ENCODE results near the gene MISP3.

Gene MISP3

DNA sequence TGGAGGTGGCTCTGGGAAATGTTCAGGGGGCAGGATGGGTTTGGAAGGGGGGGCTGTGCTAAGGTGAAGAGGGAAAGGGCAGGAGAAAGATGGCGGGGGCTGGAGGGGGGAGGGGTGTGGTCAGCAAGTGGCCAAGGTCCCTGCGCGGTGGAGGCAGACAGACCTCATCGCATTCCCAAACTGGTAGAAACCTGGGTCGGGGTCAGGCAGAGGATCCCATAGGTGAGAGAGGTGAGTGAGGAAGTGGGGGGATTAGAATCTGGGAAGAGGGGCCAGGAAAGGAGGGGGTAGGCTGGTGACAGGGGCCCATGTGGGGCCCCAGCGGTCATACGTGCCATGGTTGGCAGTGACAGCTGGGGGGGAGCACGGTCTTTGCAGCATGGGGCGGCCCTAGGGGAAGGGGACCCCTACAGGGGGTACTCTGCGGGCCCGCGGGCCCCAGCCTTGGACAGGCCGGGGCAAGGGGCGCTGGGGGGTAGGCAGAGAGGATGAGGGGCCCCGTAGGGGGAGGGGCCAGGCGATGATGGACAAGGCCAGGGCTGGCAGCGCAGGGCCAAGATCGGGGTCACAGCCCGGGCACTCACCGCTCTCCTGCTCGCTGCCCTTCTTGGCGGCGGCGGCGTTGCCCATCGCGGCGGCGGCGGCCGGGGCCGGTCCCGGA, 44.5 kb downstream of the MISP3 start:
- Histone ChIP-seq H3K36me3 (ENCODE audit: control insufficient read depth, insufficient read depth, low read length) (peaks cover 11% of the 10 kb centered on the region), H3K9me3 (ENCODE audit: control insufficient read depth, insufficient read depth, low read length) (no peaks in the 10 kb centered on the region), H3K4me3 (ENCODE audit: low read depth, low read length) (peak overlapping the region; percentile 71), H3K9ac (ENCODE audit: low read depth, low read length) (no peak overlapping the region), H3K4me1 (ENCODE audit: control insufficient read depth, insufficient read depth, low read length) (peaks cover 25% of the 10 kb centered on the region), H3K27ac (ENCODE audit: low read depth, low read length) (no peak overlapping the region), H3K27me3 (ENCODE audit: control insufficient read depth, insufficient read depth, low read length) (no peaks in the 10 kb centered on the region)

DNA sequence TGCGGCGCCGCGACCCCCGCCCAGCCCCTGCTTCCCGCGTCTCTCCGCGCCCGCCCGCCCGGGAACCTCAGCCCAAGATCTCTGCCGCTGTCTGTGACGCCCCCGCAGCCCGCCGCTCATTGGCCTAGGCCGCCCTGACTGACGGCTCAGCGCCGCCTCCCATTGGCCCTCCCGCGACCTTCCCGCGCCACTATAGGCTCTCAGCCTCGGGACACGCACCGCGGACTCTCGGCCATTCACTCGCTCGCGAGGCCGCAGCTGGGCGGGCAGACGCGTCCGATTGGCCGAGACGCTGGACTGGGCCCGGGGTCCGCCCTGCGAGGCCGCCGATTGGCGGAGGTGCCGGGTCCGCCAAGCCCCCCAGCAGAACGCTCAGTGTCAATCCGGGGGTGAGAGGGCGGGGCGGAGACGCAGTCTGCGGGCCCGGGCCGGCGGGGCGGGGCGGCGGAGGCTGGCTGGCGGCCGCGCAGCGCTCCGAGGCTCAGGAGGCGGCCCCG, 45.1 kb downstream of the MISP3 start, which contains the start of gene PRKACA:
Gene PRKACA, minus strand, starts transcription at position 95 of the 497 bp plus-strand sequence. CDS start 215 bp downstream, outside the sequence.
- peaks cover 20% of the 10 kb centered on the region for H3K4me1 ChIP-seq (ENCODE audit: control insufficient read depth, insufficient read depth, low read length)
- no peaks in the 10 kb centered on the region for H3K9me3 ChIP-seq (ENCODE audit: control insufficient read depth, insufficient read depth, low read length)
- H3K27ac ChIP-seq (ENCODE audit: low read depth, low read length), result peak within 1 kb of the TSS; percentile 83
- peaks cover 13% of the 10 kb centered on the region for H3K36me3 ChIP-seq (ENCODE audit: control insufficient read depth, insufficient read depth, low read length)
- H3K4me3 ChIP-seq (ENCODE audit: low read depth, low read length), result peak within 1 kb of the TSS; percentile 71
- H3K27me3 ChIP-seq (ENCODE audit: control insufficient read depth, insufficient read depth, low read length), result no peaks in the 10 kb centered on the region
- peak within 1 kb of the TSS; percentile 53; the same call in 1 of the 2 replicates for H3K9ac ChIP-seq (ENCODE audit: low read depth, low read length)

DNA sequence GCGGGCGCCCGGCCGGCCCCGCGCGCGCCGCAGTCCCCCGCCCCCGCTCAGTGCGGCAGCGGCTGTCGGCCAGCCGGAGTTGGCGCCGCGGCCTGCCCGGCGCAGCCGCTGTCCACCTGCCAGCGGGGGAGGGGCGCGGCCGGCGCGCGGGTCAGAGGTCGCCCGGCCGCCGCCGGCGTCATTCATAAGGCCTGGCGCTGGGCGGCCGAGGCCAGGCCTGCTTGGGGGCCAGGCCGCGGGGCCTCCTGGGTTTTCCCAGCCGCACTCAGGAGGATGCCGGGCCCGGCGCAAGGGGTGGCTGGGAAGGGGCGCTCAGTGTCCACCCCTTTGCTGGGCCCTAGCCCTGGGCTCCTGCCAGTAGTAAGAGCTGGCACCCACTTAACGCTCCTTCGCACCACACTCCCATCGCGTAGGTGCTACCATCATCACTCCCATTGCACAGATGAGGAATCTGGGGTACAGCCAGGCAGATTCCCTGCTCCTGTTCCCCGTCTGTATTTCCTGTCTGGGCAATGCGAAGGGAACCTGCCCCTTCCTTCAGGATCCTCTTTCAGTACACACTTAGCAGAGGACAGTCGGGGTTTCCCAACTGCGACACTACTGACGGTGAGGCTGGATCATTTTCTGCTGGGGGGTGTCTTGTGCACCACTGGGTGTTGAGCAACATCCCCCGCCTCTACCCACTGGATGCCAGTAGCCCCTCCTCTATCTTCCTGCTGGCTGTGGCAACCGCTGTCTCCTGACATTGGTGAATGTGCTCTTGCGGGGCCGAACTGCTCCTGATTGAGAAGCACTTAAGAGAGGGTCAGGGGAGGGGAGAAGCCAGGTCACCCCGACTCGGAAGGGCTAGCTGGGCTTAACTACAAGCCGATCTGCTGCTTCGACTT, 45.8 kb downstream of the MISP3 start:
- H3K27ac ChIP-seq (ENCODE audit: low read depth, low read length), result peak overlapping the region; percentile 83
- peaks cover 17% of the 10 kb centered on the region for H3K36me3 ChIP-seq (ENCODE audit: control insufficient read depth, insufficient read depth, low read length)
- H3K27me3 ChIP-seq (ENCODE audit: control insufficient read depth, insufficient read depth, low read length), result no peaks in the 10 kb centered on the region
- H3K9me3 ChIP-seq (ENCODE audit: control insufficient read depth, insufficient read depth, low read length), result no peaks in the 10 kb centered on the region
- peak overlapping the region; percentile 53; the same call in 1 of the 2 replicates for H3K9ac ChIP-seq (ENCODE audit: low read depth, low read length)
- peaks cover 13% of the 10 kb centered on the region for H3K4me1 ChIP-seq (ENCODE audit: control insufficient read depth, insufficient read depth, low read length)
- peak overlapping the region; percentile 67 for H3K4me3 ChIP-seq (ENCODE audit: low read depth, low read length)

GRCh38 chr19:14119146-14119545, 46.6 kb downstream of the MISP3 start:
- peaks cover 10% of the 10 kb centered on the region for H3K4me1 ChIP-seq (ENCODE audit: control insufficient read depth, insufficient read depth, low read length)
- no peak overlapping the region for H3K9ac ChIP-seq (ENCODE audit: low read depth, low read length)
- H3K36me3 ChIP-seq (ENCODE audit: control insufficient read depth, insufficient read depth, low read length), result peaks cover 17% of the 10 kb centered on the region
- no peaks in the 10 kb centered on the region for H3K9me3 ChIP-seq (ENCODE audit: control insufficient read depth, insufficient read depth, low read length)
- no peaks in the 10 kb centered on the region for H3K27me3 ChIP-seq (ENCODE audit: control insufficient read depth, insufficient read depth, low read length)
- no peak overlapping the region for H3K4me3 ChIP-seq (ENCODE audit: low read depth, low read length)
- H3K27ac ChIP-seq (ENCODE audit: low read depth, low read length), result peak overlapping the region; percentile 83

DNA sequence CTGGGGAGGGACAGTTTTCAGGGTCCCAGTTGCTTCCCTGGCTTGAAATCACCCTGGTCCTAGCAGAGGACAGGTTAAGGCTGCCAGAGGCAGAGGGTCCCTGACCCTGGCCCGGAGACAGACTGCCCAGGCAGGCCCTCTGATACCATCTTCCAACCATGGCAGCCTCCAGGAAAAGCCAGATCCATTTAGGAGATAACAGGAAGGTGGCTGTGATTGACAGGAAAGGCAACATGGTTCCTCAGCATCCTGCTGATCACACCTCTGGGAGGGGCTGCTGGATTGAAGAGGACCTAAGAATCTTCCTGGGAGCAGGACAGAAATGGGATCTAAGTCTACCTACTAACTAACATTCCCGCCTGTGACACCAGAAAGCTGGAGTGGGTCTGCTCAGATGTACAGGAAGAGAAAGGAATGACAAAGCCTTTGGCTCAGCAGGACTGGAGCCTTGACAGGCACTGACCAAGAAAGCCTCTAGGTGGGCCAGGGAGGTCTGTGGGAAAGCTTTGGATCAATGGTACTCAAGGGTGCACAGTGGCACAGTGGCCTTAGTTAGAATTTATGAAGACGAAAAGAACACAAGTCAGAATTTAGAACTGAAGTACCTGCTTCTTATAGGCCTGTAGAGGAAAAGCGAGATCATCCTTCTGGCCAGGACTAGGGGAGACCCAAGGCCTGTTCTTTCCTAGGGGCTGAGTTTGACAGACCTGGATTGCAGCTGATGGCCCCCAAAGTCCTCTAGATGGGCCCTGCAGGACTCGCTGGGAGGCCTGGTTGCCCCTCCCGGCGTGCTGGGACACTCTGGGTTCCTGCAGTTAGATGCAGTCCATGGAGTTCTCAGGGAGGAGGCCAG, 47.3 kb downstream of the MISP3 start:
- Histone ChIP-seq H3K9ac (ENCODE audit: low read depth, low read length) (no peak overlapping the region), H3K4me3 (ENCODE audit: low read depth, low read length) (no peak overlapping the region), H3K9me3 (ENCODE audit: control insufficient read depth, insufficient read depth, low read length) (no peaks in the 10 kb centered on the region), H3K4me1 (ENCODE audit: control insufficient read depth, insufficient read depth, low read length) (peaks cover 10% of the 10 kb centered on the region), H3K27ac (ENCODE audit: low read depth, low read length) (no peak overlapping the region), H3K27me3 (ENCODE audit: control insufficient read depth, insufficient read depth, low read length) (no peaks in the 10 kb centered on the region), H3K36me3 (ENCODE audit: control insufficient read depth, insufficient read depth, low read length) (peaks cover 24% of the 10 kb centered on the region)

DNA sequence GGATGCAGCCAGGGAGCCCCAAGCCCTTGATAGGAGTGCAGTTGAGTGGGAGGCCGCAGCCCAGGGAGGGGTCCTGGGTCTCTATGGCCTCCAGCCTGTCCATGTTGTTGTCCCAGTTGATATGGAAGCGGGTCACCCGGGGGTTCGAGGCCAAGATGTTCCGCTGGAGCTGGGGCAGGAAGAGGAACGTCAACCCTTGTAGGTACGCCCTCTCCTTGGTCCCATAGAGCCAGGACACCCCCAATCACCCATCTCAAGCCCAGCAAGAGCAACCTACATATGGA, 47.9 kb downstream of the MISP3 start:
- no peak overlapping the region for H3K9ac ChIP-seq (ENCODE audit: low read depth, low read length)
- no peak overlapping the region for H3K27ac ChIP-seq (ENCODE audit: low read depth, low read length)

GRCh38 chr19:14122924-14123323, 50.3 kb downstream of the MISP3 start:
- H3K36me3 ChIP-seq (ENCODE audit: control insufficient read depth, insufficient read depth, low read length), result peaks cover 36% of the 10 kb centered on the region
- no peak overlapping the region for H3K9ac ChIP-seq (ENCODE audit: low read depth, low read length)
- H3K27me3 ChIP-seq (ENCODE audit: control insufficient read depth, insufficient read depth, low read length), result no peaks in the 10 kb centered on the region
- no peak overlapping the region for H3K4me3 ChIP-seq (ENCODE audit: low read depth, low read length)
- H3K4me1 ChIP-seq (ENCODE audit: control insufficient read depth, insufficient read depth, low read length), result peaks cover 7% of the 10 kb centered on the region
- H3K27ac ChIP-seq (ENCODE audit: low read depth, low read length), result no peak overlapping the region
- H3K9me3 ChIP-seq (ENCODE audit: control insufficient read depth, insufficient read depth, low read length), result no peaks in the 10 kb centered on the region

More for the DNA sequence above, 47.9 kb downstream of the MISP3 start:
- no peaks in the 10 kb centered on the region for H3K27me3 ChIP-seq (ENCODE audit: control insufficient read depth, insufficient read depth, low read length)
- H3K4me1 ChIP-seq (ENCODE audit: control insufficient read depth, insufficient read depth, low read length), result peaks cover 10% of the 10 kb centered on the region
- no peak overlapping the region for H3K4me3 ChIP-seq (ENCODE audit: low read depth, low read length)
- peaks cover 29% of the 10 kb centered on the region for H3K36me3 ChIP-seq (ENCODE audit: control insufficient read depth, insufficient read depth, low read length)
- no peaks in the 10 kb centered on the region for H3K9me3 ChIP-seq (ENCODE audit: control insufficient read depth, insufficient read depth, low read length)

Data from HUES48 (cell line).